ENCODE data around the gene CBX8. TPM values are rescaled to one million over a fixed set of nuclear protein-coding genes. Genes with fewer than 3 reads are reported as not detected.

Gene CBX8
- total RNA-seq, 1 donor from 2014 or later: 2.7 TPM

DNA sequence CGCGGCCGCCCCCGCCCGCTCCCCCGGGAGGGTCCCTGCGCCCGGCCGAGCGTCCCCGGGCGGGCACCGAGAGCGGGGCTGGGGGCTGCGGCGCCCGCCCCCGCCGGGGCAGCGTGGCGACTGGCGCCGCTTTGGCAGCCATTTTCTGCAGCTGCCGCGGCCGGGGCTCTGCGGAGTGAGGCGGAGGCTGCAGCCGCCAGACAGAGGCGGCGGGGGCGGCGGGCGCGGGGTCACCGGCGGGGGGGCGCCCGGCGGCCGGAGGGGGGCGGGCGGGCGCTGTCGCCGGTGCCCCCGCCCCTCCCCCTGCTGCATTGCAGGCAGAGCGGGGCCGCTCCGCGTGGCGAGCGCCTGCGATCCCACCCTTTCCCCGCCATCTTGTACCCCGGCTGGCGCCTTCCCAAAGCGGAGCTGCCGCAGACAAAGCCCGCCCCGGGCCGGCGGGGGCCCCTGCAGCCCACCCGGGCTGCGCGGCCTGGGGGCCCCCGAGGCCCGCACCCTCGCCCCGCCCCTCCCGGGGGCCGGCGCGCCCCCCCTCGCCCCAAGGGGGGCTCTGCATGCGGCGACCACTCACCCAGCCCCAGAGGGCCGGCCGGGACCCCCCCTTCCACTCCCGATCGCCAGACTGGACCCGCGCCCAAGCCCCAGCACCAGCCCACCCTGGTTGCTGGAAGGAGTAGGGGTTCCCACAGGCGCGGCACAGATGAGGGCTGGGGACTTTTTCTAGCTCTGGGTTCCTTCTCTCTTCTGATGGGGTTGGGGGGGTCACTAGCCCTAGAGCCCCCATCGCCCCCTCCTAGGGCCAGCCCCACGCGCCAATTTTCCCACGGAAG lies 16.6 kb upstream of the CBX8 start:
- TF ChIP-seq, protein P1, sequence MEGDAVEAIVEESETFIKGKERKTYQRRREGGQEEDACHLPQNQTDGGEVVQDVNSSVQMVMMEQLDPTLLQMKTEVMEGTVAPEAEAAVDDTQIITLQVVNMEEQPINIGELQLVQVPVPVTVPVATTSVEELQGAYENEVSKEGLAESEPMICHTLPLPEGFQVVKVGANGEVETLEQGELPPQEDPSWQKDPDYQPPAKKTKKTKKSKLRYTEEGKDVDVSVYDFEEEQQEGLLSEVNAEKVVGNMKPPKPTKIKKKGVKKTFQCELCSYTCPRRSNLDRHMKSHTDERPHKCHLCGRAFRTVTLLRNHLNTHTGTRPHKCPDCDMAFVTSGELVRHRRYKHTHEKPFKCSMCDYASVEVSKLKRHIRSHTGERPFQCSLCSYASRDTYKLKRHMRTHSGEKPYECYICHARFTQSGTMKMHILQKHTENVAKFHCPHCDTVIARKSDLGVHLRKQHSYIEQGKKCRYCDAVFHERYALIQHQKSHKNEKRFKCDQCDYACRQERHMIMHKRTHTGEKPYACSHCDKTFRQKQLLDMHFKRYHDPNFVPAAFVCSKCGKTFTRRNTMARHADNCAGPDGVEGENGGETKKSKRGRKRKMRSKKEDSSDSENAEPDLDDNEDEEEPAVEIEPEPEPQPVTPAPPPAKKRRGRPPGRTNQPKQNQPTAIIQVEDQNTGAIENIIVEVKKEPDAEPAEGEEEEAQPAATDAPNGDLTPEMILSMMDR (IDR thresholded peaks at IDR 0.05; ENCODE audit: insufficient read depth, low read length, poor library complexity, severe bottlenecking): no peak
- H3K27me3 ChIP-seq (ENCODE audit: control insufficient read depth, insufficient read depth, low read length): peaks cover 89% of the 10 kb centered on the region
- H3K36me3 ChIP-seq (ENCODE audit: control insufficient read depth, insufficient read depth, low read length): no peaks in the 10 kb centered on the region
- DNase-seq (ENCODE audit: low read depth): no peak
- H3K4me3 ChIP-seq (ENCODE audit: low read depth, low read length): peak overlapping the region; percentile 29

DNA sequence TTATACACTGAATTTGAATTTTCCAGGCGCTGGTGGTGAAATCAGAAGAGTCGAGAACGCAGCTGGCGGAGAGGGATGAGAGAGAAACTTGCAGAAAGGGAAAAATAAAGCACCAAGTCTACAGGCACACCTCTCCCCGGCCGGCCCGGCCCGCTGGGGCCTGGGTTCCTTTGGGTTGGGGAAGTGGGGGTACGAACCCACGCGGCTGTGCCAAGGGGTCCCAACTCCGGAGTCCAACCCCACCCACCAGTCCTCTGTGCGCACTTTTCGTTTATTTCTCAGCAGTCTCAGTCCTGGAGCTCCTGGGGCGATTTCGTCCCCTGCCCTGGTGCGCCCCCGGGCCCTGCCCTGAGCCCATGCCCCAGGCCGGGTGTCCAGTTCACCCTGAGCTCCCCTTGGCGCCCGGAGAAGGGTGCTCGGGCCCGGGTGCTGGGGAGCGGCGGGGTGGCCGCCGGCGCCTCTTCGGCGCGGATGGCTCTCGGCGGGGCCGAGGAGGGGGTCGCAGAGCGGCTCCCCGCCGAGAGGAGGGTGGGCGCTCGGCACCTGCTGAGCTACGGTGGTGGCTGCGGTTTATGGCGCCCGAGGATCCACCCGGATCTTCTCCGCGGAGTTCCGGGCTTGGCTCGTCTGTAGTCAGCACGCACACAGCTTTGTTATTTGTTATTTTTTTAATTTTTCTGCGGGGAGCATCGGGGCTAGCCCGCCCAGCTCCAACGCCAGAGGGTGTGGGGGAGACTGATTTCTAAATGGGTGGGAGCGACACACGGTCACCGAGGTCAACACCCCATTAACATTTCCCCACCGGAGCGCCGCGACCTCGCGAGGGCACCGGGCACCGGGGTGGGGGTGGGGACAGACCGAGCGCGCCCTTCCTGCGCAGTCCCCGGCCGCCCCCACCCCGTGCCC lies 15.7 kb upstream of the CBX8 start:
- peak overlapping the region; percentile 29 for H3K4me3 ChIP-seq (ENCODE audit: low read depth, low read length)
- no peak for DNase-seq (ENCODE audit: low read depth)
- no peaks in the 10 kb centered on the region for H3K36me3 ChIP-seq (ENCODE audit: control insufficient read depth, insufficient read depth, low read length)
- H3K27me3 ChIP-seq (ENCODE audit: control insufficient read depth, insufficient read depth, low read length): peaks cover 89% of the 10 kb centered on the region
- TF ChIP-seq, protein P1 (IDR thresholded peaks at IDR 0.05; ENCODE audit: insufficient read depth, low read length, poor library complexity, severe bottlenecking): no peak

DNA sequence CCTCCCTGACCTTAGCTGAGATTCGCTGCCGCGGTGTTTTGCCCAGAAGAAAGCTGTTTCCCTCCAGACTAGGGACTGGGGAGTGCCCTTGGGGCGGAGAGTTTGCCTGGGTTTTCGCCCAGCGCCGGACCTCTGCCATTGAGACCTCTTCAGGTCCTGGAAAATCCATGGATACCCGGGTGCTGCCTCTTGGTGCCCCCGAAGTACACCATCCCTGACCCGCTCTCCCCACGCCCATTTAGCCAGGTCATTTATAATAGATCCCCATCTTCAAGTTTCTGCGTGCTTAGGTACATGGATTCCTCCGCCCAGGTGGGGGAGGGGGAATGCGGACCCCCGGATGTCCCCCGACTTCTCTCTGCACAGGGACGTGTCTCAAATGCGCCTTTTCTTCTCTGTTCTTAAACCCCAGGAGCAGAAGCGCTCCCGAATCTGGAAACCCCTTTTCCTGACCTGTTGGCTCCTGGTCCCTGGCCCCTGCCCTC lies 15.0 kb upstream of the CBX8 start:
- no peak for DNase-seq (ENCODE audit: low read depth)
- Histone ChIP-seq H3K4me3 (ENCODE audit: low read depth, low read length) (no peak overlapping the region), H3K27me3 (ENCODE audit: control insufficient read depth, insufficient read depth, low read length) (peaks cover 91% of the 10 kb centered on the region), H3K36me3 (ENCODE audit: control insufficient read depth, insufficient read depth, low read length) (no peaks in the 10 kb centered on the region)
- TF ChIP-seq, protein P1 (IDR thresholded peaks at IDR 0.05; ENCODE audit: insufficient read depth, low read length, poor library complexity, severe bottlenecking): no peak

- H3K4me3 ChIP-seq (ENCODE audit: low read depth, low read length): no peak overlapping the region
- TF ChIP-seq, protein P1 (IDR thresholded peaks at IDR 0.05; ENCODE audit: insufficient read depth, low read length, poor library complexity, severe bottlenecking): peak; percentile 70
- no peaks in the 10 kb centered on the region for H3K36me3 ChIP-seq (ENCODE audit: control insufficient read depth, insufficient read depth, low read length)
- H3K27me3 ChIP-seq (ENCODE audit: control insufficient read depth, insufficient read depth, low read length): peaks cover 91% of the 10 kb centered on the region
- DNase-seq (ENCODE audit: low read depth): no peak
Observed at GRCh38 chr17:79811011-79811867, 14.4 kb upstream of the CBX8 start.
